ENCODE data around the gene ARHGAP21. TPM values are rescaled to one million over a fixed set of nuclear protein-coding genes. Genes with fewer than 3 reads are reported as not detected.

Gene ARHGAP21
- total RNA-seq, 1 donor from 2014 or later, result 88.0 TPM

GRCh38 chr10:24678757-24679156 is 44.9 kb downstream of the ARHGAP21 start:
- Mint-ChIP-seq H3K9me3 (ENCODE audit: low read depth) (peaks cover 7% of the 10 kb centered on the region), H3K4me1 (ENCODE audit: low read depth) (peaks cover 27% of the 10 kb centered on the region), H3K4me3 (ENCODE audit: low read depth) (no peak overlapping the region), H3K36me3 (ENCODE audit: insufficient read depth) (peaks cover 7% of the 10 kb centered on the region), H3K27ac (no peak overlapping the region), H3K27me3 (no peaks in the 10 kb centered on the region)
- DNase-seq (ENCODE audit: low spot score, unreplicated experiment), result no peak
- TF ChIP-seq, protein P1, sequence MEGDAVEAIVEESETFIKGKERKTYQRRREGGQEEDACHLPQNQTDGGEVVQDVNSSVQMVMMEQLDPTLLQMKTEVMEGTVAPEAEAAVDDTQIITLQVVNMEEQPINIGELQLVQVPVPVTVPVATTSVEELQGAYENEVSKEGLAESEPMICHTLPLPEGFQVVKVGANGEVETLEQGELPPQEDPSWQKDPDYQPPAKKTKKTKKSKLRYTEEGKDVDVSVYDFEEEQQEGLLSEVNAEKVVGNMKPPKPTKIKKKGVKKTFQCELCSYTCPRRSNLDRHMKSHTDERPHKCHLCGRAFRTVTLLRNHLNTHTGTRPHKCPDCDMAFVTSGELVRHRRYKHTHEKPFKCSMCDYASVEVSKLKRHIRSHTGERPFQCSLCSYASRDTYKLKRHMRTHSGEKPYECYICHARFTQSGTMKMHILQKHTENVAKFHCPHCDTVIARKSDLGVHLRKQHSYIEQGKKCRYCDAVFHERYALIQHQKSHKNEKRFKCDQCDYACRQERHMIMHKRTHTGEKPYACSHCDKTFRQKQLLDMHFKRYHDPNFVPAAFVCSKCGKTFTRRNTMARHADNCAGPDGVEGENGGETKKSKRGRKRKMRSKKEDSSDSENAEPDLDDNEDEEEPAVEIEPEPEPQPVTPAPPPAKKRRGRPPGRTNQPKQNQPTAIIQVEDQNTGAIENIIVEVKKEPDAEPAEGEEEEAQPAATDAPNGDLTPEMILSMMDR (IDR thresholded peaks at IDR 0.05; ENCODE audit: unreplicated experiment), result no peak

DNA sequence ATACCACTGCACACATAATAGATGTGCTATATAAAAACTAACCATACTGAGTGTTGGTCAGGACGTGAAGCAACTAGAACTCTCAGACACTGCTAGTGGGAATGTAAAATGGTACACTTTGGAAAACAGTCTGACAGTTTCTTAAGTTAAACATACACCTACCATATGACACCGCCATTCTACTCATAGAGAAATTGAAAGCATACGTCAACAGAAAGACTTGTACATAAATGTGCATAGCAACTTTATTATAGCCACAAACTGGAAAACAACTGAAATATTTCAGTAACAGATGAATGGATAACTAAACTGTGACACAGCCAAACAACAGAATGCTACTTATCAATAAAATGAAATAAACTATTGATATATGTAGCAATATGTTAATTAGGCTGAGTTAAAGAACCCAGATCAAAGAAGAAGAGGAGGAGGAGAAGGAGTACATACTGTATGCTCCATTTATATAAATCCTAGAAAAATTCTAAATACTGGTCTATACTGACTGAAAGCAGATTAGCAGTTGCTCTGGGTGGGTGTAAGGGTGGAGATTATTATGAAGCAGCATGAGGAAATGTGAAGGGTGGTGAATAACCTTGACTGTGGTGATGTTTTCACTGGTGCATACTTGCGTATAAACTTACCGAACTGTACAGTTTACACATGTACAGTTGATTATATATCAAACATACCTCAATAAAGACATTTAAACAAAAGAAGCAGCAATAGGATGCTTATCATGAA is 48.6 kb downstream of the ARHGAP21 start:
- TF ChIP-seq, protein P1 (IDR thresholded peaks at IDR 0.05; ENCODE audit: unreplicated experiment), result no peak
- no peak overlapping the region for H3K4me3 Mint-ChIP-seq (ENCODE audit: low read depth)
- no peaks in the 10 kb centered on the region for H3K27me3 Mint-ChIP-seq
- no peak overlapping the region for H3K27ac Mint-ChIP-seq
- peaks cover 5% of the 10 kb centered on the region for H3K36me3 Mint-ChIP-seq (ENCODE audit: insufficient read depth)
- DNase-seq (ENCODE audit: low spot score, unreplicated experiment), result no peak
- peaks cover 10% of the 10 kb centered on the region for H3K4me1 Mint-ChIP-seq (ENCODE audit: low read depth)
- H3K9me3 Mint-ChIP-seq (ENCODE audit: low read depth), result peaks cover 7% of the 10 kb centered on the region

GRCh38 chr10:24670964-24671670 is 52.6 kb downstream of the ARHGAP21 start:
- Mint-ChIP-seq H3K36me3 (ENCODE audit: insufficient read depth) (peaks cover 7% of the 10 kb centered on the region), H3K4me1 (ENCODE audit: low read depth) (peaks cover 8% of the 10 kb centered on the region), H3K27ac (no peak overlapping the region), H3K27me3 (no peaks in the 10 kb centered on the region), H3K9me3 (ENCODE audit: low read depth) (no peaks in the 10 kb centered on the region), H3K4me3 (ENCODE audit: low read depth) (no peak overlapping the region)
- TF ChIP-seq, protein P1 (IDR thresholded peaks at IDR 0.05; ENCODE audit: unreplicated experiment), result no peak
- DNase-seq (ENCODE audit: low spot score, unreplicated experiment), result no peak

GRCh38 chr10:24669285-24669852 is 54.3 kb downstream of the ARHGAP21 start:
- TF ChIP-seq, protein P1 (IDR thresholded peaks at IDR 0.05; ENCODE audit: unreplicated experiment), result no peak
- peaks cover 8% of the 10 kb centered on the region for H3K4me1 Mint-ChIP-seq (ENCODE audit: low read depth)
- H3K36me3 Mint-ChIP-seq (ENCODE audit: insufficient read depth), result peaks cover 10% of the 10 kb centered on the region
- DNase-seq (ENCODE audit: low spot score, unreplicated experiment), result no peak
- H3K4me3 Mint-ChIP-seq (ENCODE audit: low read depth), result no peak overlapping the region
- no peaks in the 10 kb centered on the region for H3K27me3 Mint-ChIP-seq
- no peak overlapping the region for H3K27ac Mint-ChIP-seq
- no peaks in the 10 kb centered on the region for H3K9me3 Mint-ChIP-seq (ENCODE audit: low read depth)

GRCh38 chr10:24668247-24668646 is 55.4 kb downstream of the ARHGAP21 start:
- no peaks in the 10 kb centered on the region for H3K27me3 Mint-ChIP-seq
- no peak overlapping the region for H3K27ac Mint-ChIP-seq
- H3K9me3 Mint-ChIP-seq (ENCODE audit: low read depth), result no peaks in the 10 kb centered on the region
- peaks cover 14% of the 10 kb centered on the region for H3K36me3 Mint-ChIP-seq (ENCODE audit: insufficient read depth)
- no peak for DNase-seq (ENCODE audit: low spot score, unreplicated experiment)
- TF ChIP-seq, protein P1 (IDR thresholded peaks at IDR 0.05; ENCODE audit: unreplicated experiment), result no peak
- no peak overlapping the region for H3K4me3 Mint-ChIP-seq (ENCODE audit: low read depth)
- peaks cover 7% of the 10 kb centered on the region for H3K4me1 Mint-ChIP-seq (ENCODE audit: low read depth)
